ENCODE data around the gene COL15A1. TPM values are rescaled to one million over a fixed set of nuclear protein-coding genes. Genes with fewer than 3 reads are reported as not detected.

COL15A1 gene
- total RNA-seq, 1 experiment from 2014 or later: not detected

- Histone ChIP-seq H2BK120ac (ENCODE audit: low read depth, low read length, poor library complexity, severe bottlenecking) (no peak overlapping the region), H4K20me1 (ENCODE audit: control insufficient read depth, insufficient read depth, insufficient read length) (no peaks in the 10 kb centered on the region), H3K27ac (ENCODE audit: insufficient read length, low read depth, low read length) (no peak overlapping the region), H3K4ac (ENCODE audit: low read depth, low read length) (no peak overlapping the region), H3K18ac (ENCODE audit: insufficient read length, low read depth, low read length) (no peak overlapping the region), H4K5ac (ENCODE audit: insufficient read length, low read depth, low read length) (no peak overlapping the region), H3K9me3 (ENCODE audit: control insufficient read depth, low read depth, low read length) (no peaks in the 10 kb centered on the region), H4K8ac (replicated peaks; ENCODE audit: insufficient read length, low read depth, low read length) (no peak overlapping the region), H3K27me3 (ENCODE audit: insufficient read depth, low read length) (no peaks in the 10 kb centered on the region), H3K79me2 (ENCODE audit: insufficient read depth, low read length) (no peaks in the 10 kb centered on the region), H3K14ac (ENCODE audit: insufficient read depth, low read length) (no peak overlapping the region), H2AFZ (ENCODE audit: low read length) (no peak overlapping the region), H3T11ph (ENCODE audit: low read length) (no peak overlapping the region), H3K4me2 (ENCODE audit: insufficient read depth, insufficient read length, low read length) (no peak overlapping the region), H3K23me2 (ENCODE audit: insufficient read length, low read depth, low read length, poor library complexity, severe bottlenecking) (no peaks in the 10 kb centered on the region), H3K56ac (ENCODE audit: insufficient read length, low read depth, low read length) (no peak overlapping the region), H3K4me1 (ENCODE audit: insufficient read depth, low read length) (no peaks in the 10 kb centered on the region), H4K91ac (ENCODE audit: insufficient read length, low read depth, low read length) (no peak overlapping the region), H2BK20ac (ENCODE audit: low read depth, low read length, poor library complexity, severe bottlenecking) (no peak overlapping the region), H2BK15ac (ENCODE audit: low read depth, low read length) (no peak overlapping the region), H3K23ac (ENCODE audit: insufficient read length, low read depth, low read length) (no peak overlapping the region), H3K79me1 (ENCODE audit: insufficient read depth, low read depth, low read length, poor library complexity, severe bottlenecking) (no peaks in the 10 kb centered on the region), H2BK12ac (ENCODE audit: insufficient read length, low read depth, low read length) (no peak overlapping the region), H2BK5ac (ENCODE audit: insufficient read length, low read length) (no peak overlapping the region), H3K9ac (ENCODE audit: extremely low read depth, insufficient read length, low read length) (no peak overlapping the region), H2AK5ac (ENCODE audit: insufficient read length, low read length) (no peak overlapping the region)
- TF ChIP-seq CTCF (conservative IDR thresholded peaks at IDR 0.05): no peak
- Mint-ChIP-seq H3K27ac (no peak overlapping the region), H3K4me1 (peaks cover 3 to 8% of the 10 kb centered on the region in 2 experiments; a peak in 3 of 4 replicates), H3K36me3 (ENCODE audit: insufficient read depth in 1 of 3, low read depth in 3 of 3) (no peaks in the 10 kb centered on the region), H3K27me3 (ENCODE audit: low read depth) (no peaks in the 10 kb centered on the region), H3K4me3 (no peak overlapping the region), H3K9me3 (peaks cover 0 to 1% of the 10 kb centered on the region in 2 experiments; a peak in 2 of 5 replicates)
- DNase-seq: no peak
- whole genome bisulfite sequencing (ENCODE audit: extremely low coverage, insufficient read length, low lambda C conversion rate): no CpG with 5 or more reads among the region's 10 CpGs
Observed at GRCh38 chr9:99050292-99050911, 106.7 kb downstream of the COL15A1 start.
